ENCODE measurements around the gene TRABD2B.
A peak's percentile ranks its signal among the peaks of the same experiment; 100 is the strongest.

The TRABD2B gene

DNA sequence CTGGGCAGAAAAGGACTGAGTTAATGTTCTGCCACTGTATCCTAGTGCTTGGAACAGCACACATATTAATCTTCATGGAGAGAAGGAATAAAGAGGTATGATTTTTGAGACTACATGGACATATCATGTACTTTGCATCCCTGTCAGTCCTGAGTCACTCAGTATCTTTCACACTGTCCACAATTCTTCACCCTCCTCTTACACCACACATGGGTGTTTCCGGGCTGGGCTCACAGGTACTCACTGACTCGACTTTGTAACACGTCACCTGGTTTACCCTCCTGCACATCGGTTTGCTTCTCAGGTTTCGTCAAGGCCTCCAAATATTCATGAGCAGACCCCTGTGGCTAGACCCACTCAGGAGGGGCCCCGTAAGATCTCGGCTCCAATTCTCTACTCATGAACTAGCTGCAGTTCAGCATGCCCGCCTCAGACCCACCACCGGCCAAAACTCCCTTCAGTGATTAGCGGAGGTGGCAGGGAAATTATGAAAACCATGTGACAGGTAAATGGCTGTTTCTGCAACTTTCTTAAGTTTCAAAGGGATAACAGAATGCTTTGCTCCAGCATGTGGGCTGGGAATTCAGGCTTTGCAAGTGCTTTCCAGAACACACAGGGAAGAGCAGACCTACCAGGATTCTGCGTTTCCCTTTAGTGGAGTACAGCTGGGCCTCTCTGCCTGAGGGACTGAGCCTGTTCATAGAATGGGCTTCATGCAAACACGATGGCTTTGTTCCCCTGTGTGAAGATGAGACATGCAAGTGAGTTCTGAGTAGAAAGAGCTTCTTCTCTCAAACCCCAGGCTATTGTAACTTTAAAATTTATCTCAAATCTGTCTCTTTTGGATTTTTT, 31.3 kb upstream of the TRABD2B start:
- DNase-seq (ENCODE audit: low read depth): no peak
- TF ChIP-seq CTCF (conservative IDR thresholded peaks at IDR 0.05; ENCODE audit: low read depth, low read length): no peak
- H3K4me3 ChIP-seq (ENCODE audit: low read length): no peak overlapping the region

GRCh38 chr1:48027533-48027835, 30.3 kb upstream of the TRABD2B start:
- no peak for DNase-seq (ENCODE audit: low read depth)
- no peak overlapping the region for H3K4me3 ChIP-seq (ENCODE audit: low read length)
- no peak for TF ChIP-seq CTCF (conservative IDR thresholded peaks at IDR 0.05; ENCODE audit: low read depth, low read length)

GRCh38 chr1:48026701-48027532, 29.7 kb upstream of the TRABD2B start:
- DNase-seq (ENCODE audit: low read depth): no peak

DNA sequence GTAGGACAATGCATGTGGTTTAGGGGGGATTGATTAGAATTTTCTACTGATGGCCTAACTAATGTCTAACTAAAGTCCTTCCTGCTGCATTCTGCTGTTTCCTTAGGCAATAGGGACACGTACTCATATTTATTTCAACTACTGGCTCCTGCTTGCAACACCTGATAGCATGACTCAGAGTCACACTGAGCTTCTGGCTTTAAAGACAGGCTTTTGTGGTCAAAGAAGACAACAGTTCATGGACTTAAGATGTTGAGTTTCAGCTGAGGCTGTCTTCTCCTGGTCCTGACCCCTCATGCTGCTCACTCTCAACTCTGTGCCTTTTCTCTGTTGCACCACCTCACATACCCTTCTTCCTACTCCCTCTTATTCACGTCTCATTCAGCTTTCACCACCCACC, 29.1 kb upstream of the TRABD2B start:
- TF ChIP-seq CTCF (conservative IDR thresholded peaks at IDR 0.05; ENCODE audit: low read depth, low read length): no peak
- DNase-seq (ENCODE audit: low read depth): peak; percentile 62
- H3K4me3 ChIP-seq (ENCODE audit: low read length): no peak overlapping the region

More at GRCh38 chr1:48026701-48027532, 29.7 kb upstream of the TRABD2B start:
- H3K4me3 ChIP-seq (ENCODE audit: low read length): no peak overlapping the region
- TF ChIP-seq CTCF (conservative IDR thresholded peaks at IDR 0.05; ENCODE audit: low read depth, low read length): no peak

DNA sequence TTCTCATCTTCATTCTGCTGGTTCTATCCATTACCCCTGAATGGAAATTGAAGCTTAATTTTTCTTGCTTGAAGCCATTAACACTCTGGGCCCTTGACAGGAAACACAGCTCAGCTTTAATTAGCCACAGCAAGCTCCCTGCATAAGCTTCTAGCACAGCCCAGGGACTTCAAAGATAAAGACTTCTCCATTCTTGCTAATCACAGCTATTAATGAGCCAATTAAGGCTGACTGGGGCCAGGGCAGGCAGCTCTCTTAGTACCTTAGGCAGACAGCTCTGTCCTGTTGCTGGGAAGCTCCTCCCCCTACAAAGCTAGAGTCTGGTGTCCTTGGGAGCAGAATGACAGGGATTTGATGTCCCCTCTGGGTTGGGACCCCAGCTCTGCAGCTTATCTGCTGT, 27.9 kb upstream of the TRABD2B start:
- DNase-seq (ENCODE audit: low read depth): peak; percentile 53
- H3K4me3 ChIP-seq (ENCODE audit: low read length): no peak overlapping the region
- TF ChIP-seq CTCF (conservative IDR thresholded peaks at IDR 0.05; ENCODE audit: low read depth, low read length): no peak

DNA sequence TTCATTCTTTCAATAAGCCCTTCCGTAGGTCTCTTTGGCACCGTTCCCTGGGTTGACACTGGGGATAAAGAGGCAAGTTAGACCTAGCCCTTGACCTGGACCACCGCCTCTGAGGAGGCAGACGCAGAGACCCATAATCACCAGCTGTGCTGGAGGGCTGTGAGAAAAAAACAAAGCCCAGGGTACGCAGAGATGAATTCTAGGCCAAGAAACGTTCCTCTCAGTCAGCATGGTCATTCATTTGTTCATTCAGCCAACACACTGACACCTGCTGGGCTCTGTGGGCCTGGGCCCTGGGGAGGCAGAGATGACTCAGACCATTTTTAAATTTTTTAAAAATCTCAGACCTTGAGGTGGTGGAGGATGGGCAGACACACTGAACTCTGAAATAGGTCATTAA, 26.3 kb upstream of the TRABD2B start:
- no peak for TF ChIP-seq CTCF (conservative IDR thresholded peaks at IDR 0.05; ENCODE audit: low read depth, low read length)
- DNase-seq (ENCODE audit: low read depth): no peak
- no peak overlapping the region for H3K4me3 ChIP-seq (ENCODE audit: low read length)

Data from retinal pigment epithelial cell (primary cell).